HG03103 (cell line): ENCODE measurements around the gene MAFF.
"Not testable (repeated sequence)": the region's sequence is repeated elsewhere in the genome, so short reads cannot be mapped to it uniquely, and the experiment has no call there.

ENCODE experiments used
- ATAC-seq: cut with Tn5 transposase; IDR thresholded peaks from one replicate; pipeline ENCODE4 v1.9.1; 2021; ENCODE audit warnings: low read depth; ENCODE audit not compliant: unreplicated experiment

The MAFF gene

GRCh38 chr22:38221908-38222796, 20.4 kb downstream of the MAFF start:
- ATAC-seq = no peak

GRCh38 chr22:38222797-38223119, 21.0 kb downstream of the MAFF start:
- no peak for ATAC-seq

DNA sequence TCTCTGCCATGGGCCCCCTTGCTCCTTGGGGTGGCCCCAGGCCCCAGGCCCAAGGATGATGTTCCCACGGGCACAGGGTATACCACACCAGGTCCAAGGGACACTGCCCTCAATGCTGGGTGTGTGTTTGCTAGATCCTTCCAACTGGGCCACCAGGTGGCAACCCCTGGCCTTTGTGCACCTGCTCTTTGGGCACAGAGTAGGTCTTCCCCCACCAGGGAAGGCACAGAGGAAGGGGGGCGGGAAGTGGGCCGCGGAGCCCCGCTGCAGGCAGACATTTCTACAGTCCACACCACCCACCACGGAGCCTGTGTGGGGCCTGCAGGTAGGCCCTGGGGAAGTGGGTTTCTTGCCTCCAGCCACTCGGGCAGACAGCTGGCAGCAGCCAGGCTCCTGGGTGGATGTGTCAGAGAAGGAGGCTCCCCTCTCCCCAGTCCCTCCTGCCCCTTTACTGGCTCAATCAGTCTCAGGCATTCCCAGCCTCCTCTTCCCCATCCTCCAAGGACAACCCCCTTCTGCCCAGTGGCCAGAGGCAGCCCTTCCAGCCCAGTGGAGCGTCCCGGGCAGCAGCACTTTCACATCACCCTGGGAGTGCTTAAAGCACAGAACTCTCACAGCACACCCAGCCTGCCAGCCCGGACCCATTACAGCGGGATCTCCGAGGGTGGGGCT, 21.6 kb downstream of the MAFF start:
- no peak for ATAC-seq

- ATAC-seq = no peak
These were observed 25.3 kb downstream of the MAFF start for GRCh38 chr22:38226853-38227649.

DNA sequence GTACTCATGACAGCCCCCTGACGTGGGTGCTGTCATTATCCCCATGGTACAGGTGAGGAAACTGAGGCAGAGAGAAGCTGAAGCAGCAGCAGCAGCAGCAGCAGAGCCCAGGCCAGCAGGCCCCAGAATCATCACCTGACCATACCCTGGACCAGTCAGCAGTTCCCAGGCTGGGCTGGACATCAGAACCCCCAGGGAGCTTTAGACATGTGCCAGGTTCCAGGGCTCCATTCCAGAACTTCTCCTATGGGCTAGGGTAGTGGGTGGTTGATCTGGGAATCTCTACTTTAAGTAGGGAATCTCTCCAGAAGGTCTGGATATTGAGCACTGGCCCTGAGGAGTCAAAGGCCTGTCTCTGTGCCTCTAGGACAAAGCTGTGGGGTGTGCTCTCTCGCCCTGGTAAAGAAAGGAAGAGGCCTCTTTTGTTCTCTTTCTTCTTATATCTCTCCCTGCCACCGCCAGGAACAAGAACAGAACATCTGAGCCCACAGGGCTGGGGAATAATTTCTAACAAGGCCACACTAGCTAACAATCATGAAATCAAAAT, 26.6 kb downstream of the MAFF start:
- ATAC-seq = no peak

DNA sequence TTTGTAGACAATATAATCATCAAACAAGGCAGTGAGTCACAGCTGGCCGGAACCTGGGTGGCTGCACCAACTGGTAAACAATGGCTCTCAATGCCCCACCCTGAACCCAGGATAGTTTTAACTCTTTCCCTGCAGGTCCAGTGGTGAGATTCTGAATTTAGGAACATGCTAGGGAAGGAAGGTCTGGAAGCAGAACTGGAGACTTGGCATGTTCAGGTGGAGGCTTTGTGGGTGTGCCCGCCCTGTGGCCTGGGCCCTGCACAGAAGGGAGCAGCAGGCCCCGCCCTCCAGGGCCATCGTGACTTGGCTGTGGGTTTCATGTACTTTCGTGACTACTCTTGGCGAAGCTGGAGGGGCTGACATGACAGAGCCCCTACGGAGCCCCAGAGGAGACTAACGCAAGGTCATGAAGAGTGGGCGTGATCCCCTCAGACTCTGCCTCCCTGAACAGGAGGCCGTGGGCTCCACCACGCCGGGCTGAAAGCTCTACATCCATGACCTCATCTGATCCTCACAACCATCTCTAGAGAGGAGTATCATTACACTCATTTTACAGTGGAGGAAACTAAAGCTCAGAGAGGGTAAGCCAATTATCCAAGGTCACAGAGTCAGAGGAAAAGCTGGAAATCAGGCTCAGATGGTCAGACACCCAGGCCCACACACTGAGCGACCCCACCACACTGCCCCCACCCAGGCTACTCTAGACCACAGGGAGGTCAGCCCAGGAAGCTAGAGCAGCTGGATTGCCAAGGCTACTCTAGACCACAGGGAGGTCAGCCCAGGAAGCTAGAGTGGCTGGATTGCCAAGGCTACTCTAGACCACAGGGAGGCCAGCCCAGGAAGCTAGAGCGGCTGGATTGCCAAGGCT, 27.3 kb downstream of the MAFF start:
- no peak for ATAC-seq

DNA sequence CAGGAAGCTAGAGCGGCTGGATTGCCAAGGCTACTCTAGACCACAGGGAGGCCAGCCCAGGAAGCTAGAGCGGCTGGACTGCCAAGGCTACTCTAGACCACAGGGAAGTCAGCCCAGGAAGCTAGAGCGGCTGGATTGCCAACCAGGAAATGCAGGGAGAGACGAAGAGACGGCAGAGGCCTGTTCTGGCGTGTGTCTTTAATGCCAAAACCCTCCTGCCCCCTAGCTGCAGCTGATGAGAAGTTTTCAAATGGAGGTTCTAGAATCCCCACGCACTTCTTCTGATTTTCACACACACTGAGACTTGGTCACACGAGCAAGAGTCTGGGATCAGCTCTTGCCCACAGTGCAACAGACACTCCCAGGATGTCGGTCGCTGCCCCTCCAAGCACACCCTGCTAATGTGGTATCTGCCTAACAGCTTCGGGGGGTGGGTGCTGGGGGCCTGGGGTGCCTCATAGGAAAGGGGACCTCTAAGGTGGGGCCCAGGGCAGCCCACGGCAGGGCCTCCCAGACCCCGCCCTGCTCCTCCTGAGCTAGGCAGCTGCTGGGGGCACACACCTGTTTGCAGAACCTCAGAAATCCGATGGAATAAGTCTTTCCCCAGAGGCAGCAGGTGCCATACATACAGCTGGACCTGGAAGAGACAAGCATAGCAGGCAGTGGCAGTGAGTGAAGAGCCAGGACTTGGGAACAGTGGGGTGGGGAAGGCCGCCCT, 28.5 kb downstream of the MAFF start:
- ATAC-seq = no peak

GRCh38 chr22:38230916-38231315, 29.1 kb downstream of the MAFF start:
- ATAC-seq = no peak

GRCh38 chr22:38232196-38232595, 30.4 kb downstream of the MAFF start:
- no peak for ATAC-seq

DNA sequence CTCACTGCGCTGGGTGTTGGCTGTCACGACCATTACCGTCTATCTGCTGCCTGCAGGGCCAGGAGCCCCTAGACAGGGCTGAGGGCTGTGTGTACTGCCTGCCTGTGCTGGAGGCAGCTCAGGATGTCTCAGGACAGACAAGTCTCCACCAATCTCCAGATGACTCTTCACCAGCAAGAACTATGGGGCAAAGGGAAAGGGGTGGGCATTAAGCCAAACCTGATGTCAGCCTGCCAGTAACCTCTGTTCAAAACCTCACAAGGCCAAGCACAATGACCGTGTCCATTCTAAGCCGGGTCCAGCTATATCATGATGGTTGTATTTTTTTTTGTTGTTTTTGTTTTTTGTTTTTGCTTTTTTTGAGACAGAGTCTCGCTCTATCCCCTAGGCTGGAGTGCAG, 31.6 kb downstream of the MAFF start:
- ATAC-seq = no peak

DNA sequence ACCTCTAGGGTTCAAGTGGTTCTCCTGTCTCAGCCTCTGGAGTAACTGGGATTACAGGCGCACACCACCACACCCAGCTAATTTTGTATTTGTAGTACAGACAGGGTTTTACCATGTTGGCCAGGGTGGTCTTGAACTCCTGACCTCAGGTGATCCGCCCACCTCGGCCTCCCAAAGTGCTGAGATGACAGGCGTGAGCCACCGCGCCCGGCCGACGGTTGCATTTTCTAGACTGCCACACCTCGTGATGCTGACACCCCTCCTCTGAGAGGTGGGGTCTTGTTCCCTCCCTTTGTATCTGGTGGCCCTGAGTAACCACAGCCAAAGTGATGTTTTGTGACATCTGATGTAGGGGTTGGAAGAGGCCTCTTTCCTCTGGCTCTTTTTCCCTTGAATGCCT, 32.1 kb downstream of the MAFF start:
- not testable (repeated sequence) for ATAC-seq

DNA sequence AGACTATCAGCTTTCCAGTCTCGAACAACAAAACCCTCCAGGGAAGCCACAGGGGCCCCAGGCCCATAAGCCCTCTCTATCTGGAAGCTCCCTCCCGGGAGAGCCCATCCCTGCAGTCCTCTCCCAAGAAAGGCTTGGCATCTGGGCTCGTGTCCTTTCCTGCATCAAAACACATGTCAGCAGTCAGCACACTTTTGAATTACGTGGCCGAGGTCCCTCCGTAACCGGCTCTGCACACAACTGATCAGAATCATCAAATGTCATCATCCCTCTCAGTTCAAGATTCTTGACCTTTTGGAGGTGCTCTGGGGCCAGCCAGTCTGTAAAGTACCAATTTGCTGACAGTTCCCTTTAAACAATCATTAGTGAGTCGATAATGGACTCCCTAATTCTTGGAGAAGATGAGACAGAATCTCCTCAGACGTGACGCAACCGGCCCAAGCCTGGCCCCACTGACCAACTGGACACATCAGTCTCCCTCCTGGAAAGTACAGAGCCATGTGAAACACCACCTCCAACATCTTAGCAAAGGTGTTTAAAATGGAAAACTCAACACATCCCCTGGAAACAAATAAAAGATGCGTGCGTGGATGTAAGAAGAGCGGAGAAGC, 33.6 kb downstream of the MAFF start:
- no peak for ATAC-seq

GRCh38 chr22:38236786-38237185, 35.0 kb downstream of the MAFF start:
- ATAC-seq = no peak

GRCh38 chr22:38238519-38239071, 36.8 kb downstream of the MAFF start:
- no peak for ATAC-seq

DNA sequence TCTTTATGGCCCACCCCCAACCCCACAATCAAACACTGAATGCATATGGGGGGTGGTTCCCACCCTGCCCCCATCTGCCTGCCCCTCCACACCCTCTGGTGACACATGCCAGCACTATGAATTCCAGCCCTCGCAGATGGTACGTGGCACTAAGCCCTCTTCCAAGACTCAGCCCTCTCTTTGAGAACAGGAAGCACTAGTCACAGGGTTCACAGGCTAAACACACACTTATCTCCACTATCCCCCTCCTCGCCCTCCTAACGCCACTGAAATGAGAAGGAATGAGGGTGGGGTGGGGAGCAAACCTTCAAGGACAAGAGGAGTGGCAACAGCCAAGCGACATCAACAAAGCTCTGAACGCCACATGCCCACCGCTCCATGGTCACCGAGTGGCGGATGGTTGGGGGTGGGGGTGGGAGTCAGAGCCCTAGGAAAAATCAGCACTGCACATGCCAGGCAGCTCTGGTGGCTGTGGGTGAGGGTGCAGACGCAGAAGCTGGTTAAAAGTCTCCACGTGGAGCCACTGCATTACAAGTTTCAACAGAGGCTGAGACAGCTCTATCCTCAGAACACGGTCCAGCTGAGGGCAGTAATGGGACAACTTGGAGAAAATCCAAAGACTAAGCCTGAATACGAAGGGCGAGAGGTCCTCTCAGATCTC, 37.4 kb downstream of the MAFF start:
- no peak for ATAC-seq

DNA sequence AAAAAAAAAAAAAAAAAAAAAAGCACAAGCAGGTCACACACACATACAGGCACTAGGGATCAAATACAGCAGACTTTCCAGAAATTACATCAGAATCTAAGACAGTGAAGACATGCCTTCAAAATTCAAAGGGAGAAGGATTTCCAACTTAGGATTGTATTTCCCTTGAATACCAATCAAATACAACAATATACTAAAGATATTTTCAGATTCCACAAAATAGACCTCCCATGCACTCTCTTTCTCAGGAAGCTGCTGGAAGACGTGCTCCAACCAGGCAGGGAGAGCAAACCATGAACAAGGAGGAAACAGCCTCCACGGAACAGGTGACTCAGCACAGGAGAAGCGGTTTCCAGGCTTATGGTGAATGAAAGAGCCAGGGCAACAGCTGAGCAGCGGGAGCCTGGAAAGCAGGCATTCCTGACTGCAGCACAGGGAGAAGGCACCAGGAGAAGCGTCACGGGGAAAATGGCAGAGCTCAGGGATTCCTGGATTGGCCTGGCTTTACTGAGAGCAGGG, 39.0 kb downstream of the MAFF start:
- no peak for ATAC-seq

DNA sequence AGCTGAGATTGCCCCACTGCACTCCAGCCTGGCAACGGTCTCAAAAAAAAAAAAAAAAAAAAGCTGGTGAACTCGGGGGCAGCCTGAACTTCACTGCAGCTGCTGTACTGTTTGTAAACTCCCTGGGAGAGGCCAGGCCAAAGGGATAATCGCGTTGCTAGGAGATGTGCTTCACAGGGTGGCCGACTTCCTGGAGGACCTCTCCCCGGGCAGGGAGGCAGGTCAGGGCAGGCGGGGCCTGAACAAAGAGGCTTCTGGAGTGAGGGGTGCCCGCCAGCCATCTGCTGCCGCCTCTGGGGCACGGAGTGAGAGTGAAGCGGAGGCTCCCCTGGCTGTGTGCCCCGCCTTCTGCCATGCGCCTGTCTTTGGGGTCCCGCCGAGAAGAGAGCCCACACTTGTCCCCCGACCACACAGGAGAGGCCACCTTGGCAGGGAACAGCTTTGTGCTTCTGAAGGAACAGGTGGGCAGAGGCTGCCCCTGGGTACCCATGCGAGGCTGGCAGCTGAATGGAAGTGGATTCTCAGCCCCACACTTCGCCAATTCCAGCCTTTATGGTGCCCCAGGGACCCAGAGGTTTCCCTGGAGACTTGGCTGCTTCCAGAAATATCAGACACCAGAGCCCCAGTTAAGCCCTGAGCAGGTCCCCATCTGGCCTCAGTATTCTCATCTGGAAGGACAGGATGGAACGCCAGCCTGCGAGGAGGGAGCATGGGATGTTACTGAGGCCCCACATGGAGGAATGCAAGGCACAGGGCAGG, 41.4 kb downstream of the MAFF start:
- ATAC-seq = no peak
